OCI-LY3 (cell line): ENCODE measurements around the gene THTPA.

Source experiments
- CTCF ChIP-seq: fragments of 200-600, 300-600 bp; sonication (generic); IDR thresholded peaks from 2 replicates; pipeline ENCODE4 v1.5.1; 2014; ENCODE audit warnings: antibody characterized with exemption, low read length, low read depth
- EZH2phosphoT487 ChIP-seq: fragments of 200-600 bp; shearing (Covaris generic); IDR thresholded peaks from 2 replicates; pipeline ENCODE4 v1.6.1; 2018; ENCODE audit warnings: antibody characterized with exemption, mixed run types, low read depth

GRCh38 chr14:23512156-23512555 is 43.9 kb upstream of the THTPA start:
- TF ChIP-seq CTCF, result no peak
- TF ChIP-seq EZH2phosphoT487, result no peak
